KOPT-K1 (cell line): ENCODE data around the gene SLC15A4.
"Not testable (repeated sequence)": the region's sequence is repeated elsewhere in the genome, so short reads cannot be mapped to it uniquely, and the experiment has no call there.

Experiments
- H3K27ac ChIP-seq: fragments of 200-600 bp; sonication (generic); 2 replicates; pipeline ENCODE4 v1.5.1; 2016; ENCODE audit warnings: antibody characterized with exemption, mild to moderate bottlenecking, low read depth, low read length; ENCODE audit not compliant: poor library complexity, severe bottlenecking
- H3K36me3 ChIP-seq: fragments of 200-600 bp; sonication (generic); 2 replicates; pipeline ENCODE4 v1.5.1; 2017; ENCODE audit warnings: antibody characterized with exemption, mild to moderate bottlenecking, low read length, moderate library complexity; ENCODE audit not compliant: insufficient read depth
- H3K9me3 ChIP-seq: fragments of 200-600 bp; sonication (generic); 2 replicates; pipeline ENCODE4 v1.5.1; 2017; ENCODE audit warnings: antibody characterized with exemption, low read length, mild to moderate bottlenecking; ENCODE audit not compliant: insufficient read depth, poor library complexity, severe bottlenecking

SLC15A4 gene

GRCh38 chr12:128852026-128852698 lies 28.4 kb upstream of the SLC15A4 start:
- H3K36me3 ChIP-seq = no peaks in the 10 kb centered on the region
- H3K9me3 ChIP-seq = no peaks in the 10 kb centered on the region
- H3K27ac ChIP-seq = no peak overlapping the region

GRCh38 chr12:128851429-128851828 lies 27.7 kb upstream of the SLC15A4 start:
- not testable (repeated sequence) for H3K9me3 ChIP-seq, H3K27ac ChIP-seq, H3K36me3 ChIP-seq

- no peak overlapping the region for H3K27ac ChIP-seq
- no peaks in the 10 kb centered on the region for H3K36me3 ChIP-seq
- no peaks in the 10 kb centered on the region for H3K9me3 ChIP-seq
Measured at GRCh38 chr12:128850400-128850799, 26.6 kb upstream of the SLC15A4 start.

- not testable (repeated sequence) for H3K27ac ChIP-seq, H3K36me3 ChIP-seq, H3K9me3 ChIP-seq
Measured at GRCh38 chr12:128849806-128850205, 26.0 kb upstream of the SLC15A4 start.

- no peaks in the 10 kb centered on the region for H3K9me3 ChIP-seq
- H3K27ac ChIP-seq = no peak overlapping the region
- H3K36me3 ChIP-seq = no peaks in the 10 kb centered on the region
Measured at GRCh38 chr12:128848371-128848770, 24.6 kb upstream of the SLC15A4 start.

- H3K9me3 ChIP-seq, H3K27ac ChIP-seq, H3K36me3 ChIP-seq: not testable (repeated sequence)
Measured at GRCh38 chr12:128846671-128847070, 22.9 kb upstream of the SLC15A4 start.

GRCh38 chr12:128844031-128844635 lies 20.4 kb upstream of the SLC15A4 start:
- Histone ChIP-seq H3K36me3 (no peaks in the 10 kb centered on the region), H3K9me3 (no peaks in the 10 kb centered on the region), H3K27ac (no peak overlapping the region)

- Histone ChIP-seq H3K36me3 (no peaks in the 10 kb centered on the region), H3K27ac (no peak overlapping the region), H3K9me3 (no peaks in the 10 kb centered on the region)
Measured at GRCh38 chr12:128843538-128843937, 19.8 kb upstream of the SLC15A4 start.

GRCh38 chr12:128842579-128842978 lies 18.8 kb upstream of the SLC15A4 start:
- H3K36me3 ChIP-seq = no peaks in the 10 kb centered on the region
- H3K9me3 ChIP-seq = no peaks in the 10 kb centered on the region
- no peak overlapping the region for H3K27ac ChIP-seq

GRCh38 chr12:128840862-128841468 lies 17.2 kb upstream of the SLC15A4 start:
- H3K9me3 ChIP-seq = no peaks in the 10 kb centered on the region
- no peaks in the 10 kb centered on the region for H3K36me3 ChIP-seq
- no peak overlapping the region for H3K27ac ChIP-seq

- H3K9me3 ChIP-seq, H3K27ac ChIP-seq, H3K36me3 ChIP-seq: not testable (repeated sequence)
Measured at GRCh38 chr12:128839885-128840284, 16.1 kb upstream of the SLC15A4 start.

GRCh38 chr12:128833418-128833817 lies 9.7 kb upstream of the SLC15A4 start:
- H3K27ac ChIP-seq = no peak overlapping the region
- no peaks in the 10 kb centered on the region for H3K9me3 ChIP-seq
- H3K36me3 ChIP-seq = no peaks in the 10 kb centered on the region

- no peaks in the 10 kb centered on the region for H3K9me3 ChIP-seq
- no peaks in the 10 kb centered on the region for H3K36me3 ChIP-seq
- no peak overlapping the region for H3K27ac ChIP-seq
Measured at GRCh38 chr12:128830505-128830893, 6.7 kb upstream of the SLC15A4 start.

- Histone ChIP-seq H3K36me3 (no peaks in the 10 kb centered on the region), H3K9me3 (no peaks in the 10 kb centered on the region), H3K27ac (no peak overlapping the region)
Measured at GRCh38 chr12:128829861-128830504, 6.2 kb upstream of the SLC15A4 start.

- H3K9me3 ChIP-seq = no peaks in the 10 kb centered on the region
Measured at GRCh38 chr12:128827724-128828123, 4.0 kb upstream of the SLC15A4 start.

More at GRCh38 chr12:128827724-128828123, 4.0 kb upstream of the SLC15A4 start:
- no peaks in the 10 kb centered on the region for H3K36me3 ChIP-seq
- no peak overlapping the region for H3K27ac ChIP-seq
